ENCODE data around the gene PFDN4.

PFDN4 gene

DNA sequence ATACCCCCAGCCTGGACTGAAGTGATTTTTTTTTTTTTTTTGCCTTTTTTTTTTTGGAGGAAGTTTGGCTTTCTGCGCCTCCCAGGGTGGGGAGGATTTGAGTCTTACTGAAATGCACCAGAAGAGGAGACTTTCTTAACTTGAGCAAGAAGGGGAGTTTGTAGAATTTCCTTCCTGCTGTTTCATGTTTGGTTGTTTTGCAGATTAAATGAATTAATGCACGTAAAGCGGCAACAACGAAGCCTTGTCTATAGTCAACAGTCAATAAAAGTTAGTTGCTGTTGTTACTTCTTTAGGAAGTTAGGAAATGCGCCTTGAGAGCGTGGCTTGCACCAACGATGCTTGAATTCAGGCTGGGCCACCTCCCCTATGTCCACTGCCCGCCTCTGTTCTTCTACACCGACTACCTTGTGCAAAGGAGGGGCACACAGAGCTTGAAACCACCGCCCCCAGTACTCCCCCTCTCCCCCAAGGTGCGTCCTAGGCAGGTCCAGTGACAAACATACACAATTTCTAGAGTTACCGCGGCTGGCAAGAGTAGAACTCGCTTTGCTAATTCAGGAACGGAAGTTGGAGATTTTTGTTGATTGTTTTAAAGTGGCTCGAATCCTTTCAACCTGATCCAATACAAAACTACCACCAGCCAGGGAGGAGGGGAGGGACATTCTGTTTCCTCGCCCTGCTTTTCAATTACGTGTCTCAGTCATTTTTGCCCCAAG is 33.3 kb upstream of the PFDN4 start:
- no peak for DNase-seq

DNA sequence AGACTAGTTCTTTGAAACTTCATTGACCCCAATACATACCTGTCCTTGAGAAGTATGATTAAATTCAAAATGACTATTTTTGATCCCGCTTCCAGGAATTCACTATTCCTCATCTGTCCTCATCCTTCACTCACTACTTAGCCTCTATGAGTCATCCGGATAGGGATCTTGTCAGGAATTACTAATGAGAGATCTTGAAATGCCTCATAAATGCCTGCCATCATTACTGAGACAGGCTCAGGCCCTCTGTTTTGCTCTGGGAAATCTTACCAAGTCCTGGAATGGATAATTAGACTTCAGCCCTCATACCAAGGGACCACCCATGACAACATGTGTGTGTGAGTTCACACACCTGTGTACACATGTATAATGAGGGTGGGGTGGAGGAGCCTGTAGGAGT is 31.3 kb upstream of the PFDN4 start:
- no peak for DNase-seq

DNA sequence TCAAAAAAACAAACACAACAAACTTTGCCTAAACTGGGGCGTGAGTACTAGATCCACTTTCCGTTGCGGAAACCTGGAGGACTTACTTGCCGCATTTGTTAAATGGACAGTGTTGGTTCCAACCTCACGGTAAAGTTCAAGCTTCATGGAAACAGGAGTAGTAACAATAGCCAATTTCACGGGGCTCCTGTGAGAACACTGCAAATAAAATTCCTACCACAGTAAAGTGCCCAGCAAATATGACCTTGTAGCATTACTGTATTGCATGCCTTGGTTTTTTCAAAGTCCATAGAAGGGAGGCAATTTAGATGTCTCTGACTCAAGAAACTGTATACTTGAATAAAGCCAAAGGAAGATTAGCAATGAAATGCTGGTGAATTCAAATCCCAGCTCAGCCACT is 30.5 kb upstream of the PFDN4 start:
- no peak for DNase-seq

DNA sequence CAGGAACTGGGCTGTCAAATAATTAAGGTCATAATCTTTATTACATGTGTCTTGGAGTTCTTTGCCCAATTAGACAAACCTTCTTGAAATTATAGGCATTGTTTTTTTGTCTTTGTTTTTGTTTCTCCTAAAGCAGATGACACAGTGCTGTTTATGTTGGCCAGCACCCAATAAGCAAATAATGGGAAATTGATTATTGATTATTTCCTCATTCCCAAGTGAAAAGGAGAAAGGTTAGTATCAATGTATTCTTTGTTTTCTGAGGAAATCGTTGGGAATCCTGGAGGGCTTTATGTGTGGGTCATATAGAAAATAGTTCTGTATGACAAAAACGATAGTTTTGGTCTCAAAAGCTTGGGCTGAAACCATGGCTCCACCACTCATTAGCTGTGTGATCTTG is 29.6 kb upstream of the PFDN4 start:
- DNase-seq, result no peak

GRCh38 chr20:54179946-54180345 is 27.9 kb upstream of the PFDN4 start:
- no peak for DNase-seq

GRCh38 chr20:54180931-54181330 is 27.0 kb upstream of the PFDN4 start:
- no peak for DNase-seq

DNA sequence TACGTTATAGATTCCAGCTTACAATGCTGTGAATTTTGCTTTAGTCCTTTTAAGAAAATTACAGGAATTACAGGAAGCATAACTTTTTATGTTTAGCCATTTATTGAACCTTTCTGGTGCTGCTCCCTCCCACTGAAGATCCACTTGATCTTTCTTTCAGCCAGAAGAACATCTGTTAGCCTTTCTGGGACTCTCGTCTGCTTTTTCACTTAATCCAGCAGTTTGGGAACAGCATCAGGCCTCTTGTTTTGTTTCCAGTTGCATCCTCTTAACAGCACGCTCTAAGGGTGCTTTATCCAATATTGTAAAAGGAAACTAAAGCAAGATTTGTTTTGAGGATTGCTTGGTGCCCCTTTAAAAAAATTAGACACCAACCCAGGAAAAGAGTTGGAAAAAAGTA is 23.8 kb upstream of the PFDN4 start:
- no peak for DNase-seq

GRCh38 chr20:54184904-54185626 is 22.8 kb upstream of the PFDN4 start:
- DNase-seq, result no peak

DNA sequence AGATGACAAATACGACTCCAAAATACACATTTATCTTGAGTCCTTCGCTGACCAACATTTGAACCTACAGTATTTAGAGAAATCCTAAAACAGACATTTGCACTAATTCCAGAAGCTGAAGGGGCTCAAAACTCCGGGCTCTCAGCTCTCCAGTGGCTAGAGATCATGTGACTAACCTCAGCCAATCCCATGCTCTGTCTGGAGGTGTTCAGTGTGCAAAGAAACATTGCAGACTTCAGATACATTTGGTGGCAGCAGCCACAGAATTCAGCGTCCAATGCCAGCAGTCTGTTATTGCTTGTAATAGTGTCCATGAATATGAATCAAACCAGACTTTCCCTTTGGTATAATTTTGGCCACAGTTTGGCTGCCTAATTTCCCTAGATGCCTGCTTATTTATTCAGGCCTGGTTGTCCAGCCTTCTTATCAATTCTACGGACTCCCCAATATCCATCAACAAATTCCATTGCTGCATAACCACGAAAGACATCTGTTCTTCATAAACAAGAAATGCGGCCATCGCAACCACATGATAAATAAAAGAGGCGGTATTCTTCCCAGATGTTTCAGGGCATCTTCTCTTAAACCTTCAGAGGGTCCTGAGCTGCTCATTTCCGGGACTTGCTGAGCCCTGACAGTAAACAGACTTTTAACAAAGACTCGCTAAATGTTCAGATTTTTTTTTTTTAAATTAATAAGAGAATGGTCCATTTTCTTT is 19.6 kb upstream of the PFDN4 start:
- DNase-seq, result no peak

GRCh38 chr20:54189630-54190029 is 18.3 kb upstream of the PFDN4 start:
- DNase-seq, result no peak

- DNase-seq, result no peak
Measured at GRCh38 chr20:54190217-54190616, 17.7 kb upstream of the PFDN4 start.

- no peak for DNase-seq
Measured at GRCh38 chr20:54193817-54194216, 14.1 kb upstream of the PFDN4 start.

DNA sequence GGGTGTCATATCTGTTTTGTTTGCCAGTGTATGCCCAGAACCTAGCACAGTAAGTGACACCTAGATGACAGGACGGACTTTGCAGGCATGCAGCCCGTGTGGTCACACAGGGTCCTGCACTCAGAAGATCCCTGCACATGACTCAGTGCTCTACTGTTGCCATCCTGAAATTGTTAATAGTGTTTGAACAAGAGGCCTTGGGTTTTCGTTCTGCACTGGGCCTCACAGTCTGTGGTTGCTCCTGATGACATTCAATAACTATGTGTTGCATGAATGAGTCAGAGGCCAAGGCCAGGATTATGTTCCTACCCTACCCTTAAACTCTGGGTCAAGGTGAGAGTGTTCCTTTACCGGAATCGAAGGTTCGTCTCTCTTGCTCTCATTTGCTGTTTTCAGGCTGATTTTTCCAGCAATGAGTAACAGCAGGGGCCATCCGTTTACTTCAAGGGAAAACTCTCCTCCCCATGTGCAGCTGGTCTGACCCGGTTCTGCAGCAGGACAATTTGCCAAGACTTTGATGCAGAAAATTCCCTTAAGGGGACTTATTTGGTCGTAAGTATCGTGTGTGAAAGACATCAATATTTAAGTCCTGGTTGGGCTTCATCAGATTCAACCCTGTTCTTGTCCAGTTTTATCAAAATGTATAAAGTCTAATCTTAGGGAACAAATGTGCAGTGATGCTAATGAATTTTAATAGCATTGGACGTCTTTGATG is 13.0 kb upstream of the PFDN4 start:
- no peak for DNase-seq

GRCh38 chr20:54195483-54196472 is 12.1 kb upstream of the PFDN4 start:
- DNase-seq, result no peak

GRCh38 chr20:54197621-54198604 is 10.0 kb upstream of the PFDN4 start:
- no peak for DNase-seq

GRCh38 chr20:54199283-54199682 is 8.6 kb upstream of the PFDN4 start:
- DNase-seq, result no peak

GRCh38 chr20:54199721-54200176 is 8.1 kb upstream of the PFDN4 start:
- DNase-seq, result peak; percentile 76

DNA sequence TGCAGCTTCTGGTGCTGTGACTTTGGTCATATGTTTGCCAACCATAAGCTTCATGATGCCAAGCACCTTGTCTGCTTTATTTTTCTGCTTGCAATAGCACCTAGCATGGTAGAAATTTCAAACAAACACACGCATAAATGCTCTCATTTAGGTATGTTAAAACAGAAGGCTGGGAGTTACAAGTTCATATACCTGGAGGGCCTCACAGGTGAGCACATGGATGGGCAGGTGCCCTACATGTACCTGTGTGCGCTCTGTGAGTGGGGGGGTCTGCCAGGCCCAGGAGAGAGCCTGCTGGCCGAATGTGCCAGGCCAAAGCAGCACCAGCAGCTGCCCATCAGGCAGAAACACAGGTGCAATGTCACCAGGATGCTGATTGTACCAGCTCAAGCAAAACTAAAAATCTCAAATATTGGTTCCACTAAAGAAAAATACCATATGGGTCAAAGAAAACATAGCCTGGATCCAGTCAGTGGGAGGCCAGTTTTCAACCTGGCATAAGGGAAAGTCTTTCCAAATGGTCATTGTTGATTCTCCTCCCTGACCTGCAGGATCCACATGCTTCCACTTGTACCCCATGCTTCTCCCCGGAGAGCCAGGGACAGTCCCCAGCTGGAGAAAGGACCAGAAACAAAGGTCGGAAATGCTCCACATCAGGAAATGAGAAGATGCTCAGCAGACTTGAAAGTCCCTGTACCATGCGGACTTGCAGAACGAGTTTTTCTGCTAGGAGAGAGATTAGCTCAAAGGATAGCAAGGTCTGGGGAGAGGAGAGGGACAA is 7.2 kb upstream of the PFDN4 start:
- no peak for DNase-seq

DNA sequence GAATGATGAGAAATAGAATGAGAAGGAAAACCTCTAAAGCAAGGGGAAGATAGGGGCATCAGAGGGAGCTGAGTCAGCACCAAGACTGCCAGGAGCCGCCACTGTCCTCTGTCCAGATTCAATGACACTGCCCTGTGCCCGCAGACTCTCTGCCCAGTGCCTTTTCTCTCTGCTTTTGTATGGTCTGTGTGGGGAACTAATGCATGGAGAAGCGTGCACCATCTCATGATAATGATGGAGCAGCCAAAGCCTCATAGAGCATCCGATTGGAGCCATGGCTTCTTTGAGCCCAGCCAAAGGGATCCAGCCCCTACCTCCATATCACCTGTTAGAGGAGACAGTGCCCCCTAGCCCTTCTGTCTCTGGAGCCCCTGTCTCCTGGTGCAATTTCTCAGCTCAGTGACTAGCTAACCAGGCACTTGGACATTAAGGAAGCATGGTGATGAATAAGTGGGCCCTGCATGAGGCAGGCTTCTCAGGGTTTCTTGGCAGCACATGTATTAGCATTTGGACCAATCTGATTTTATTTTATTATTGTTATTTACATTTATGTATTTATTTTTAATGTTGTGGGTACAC is 6.5 kb upstream of the PFDN4 start:
- no peak for DNase-seq

Data from activated T-cell treated with anti-CD3 and anti-CD28 coated beads, Interleukin-2, amount 50 U/mL, for 1 hour (primary cell).